ENCODE results near the gene HIRA.

HIRA gene

DNA sequence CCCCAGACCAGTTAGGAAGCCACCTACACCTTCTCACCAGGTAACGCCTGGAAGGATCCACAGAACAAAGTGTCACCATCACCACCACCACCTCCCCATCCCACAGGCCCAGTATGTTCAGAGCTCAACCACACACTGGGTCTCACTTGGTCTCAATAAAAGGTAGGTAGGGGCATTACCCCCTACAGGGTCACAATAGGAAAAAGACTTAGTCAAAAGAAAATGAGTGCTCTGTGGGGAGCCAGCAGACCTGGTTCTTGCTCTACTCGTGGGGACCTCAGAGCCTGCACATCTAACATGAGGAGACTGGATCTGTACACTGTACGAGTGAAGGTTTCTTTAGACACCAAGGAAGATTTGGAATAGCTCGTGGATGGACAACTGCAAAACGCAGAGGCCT lies 49.3 kb downstream of the HIRA start:
- TF ChIP-seq YY1 (IDR thresholded peaks at IDR 0.05; ENCODE audit: low read depth) (no peak), CEBPB (IDR thresholded peaks at IDR 0.05) (no peak), NFIC (IDR thresholded peaks at IDR 0.05) (no peak), EP300 (IDR thresholded peaks at IDR 0.05; ENCODE audit: borderline replicate concordance) (no peak), FOXM1 (IDR thresholded peaks at IDR 0.05; ENCODE audit: borderline replicate concordance, low read depth) (no peak)
- TF ChIP-seq, protein P1, sequence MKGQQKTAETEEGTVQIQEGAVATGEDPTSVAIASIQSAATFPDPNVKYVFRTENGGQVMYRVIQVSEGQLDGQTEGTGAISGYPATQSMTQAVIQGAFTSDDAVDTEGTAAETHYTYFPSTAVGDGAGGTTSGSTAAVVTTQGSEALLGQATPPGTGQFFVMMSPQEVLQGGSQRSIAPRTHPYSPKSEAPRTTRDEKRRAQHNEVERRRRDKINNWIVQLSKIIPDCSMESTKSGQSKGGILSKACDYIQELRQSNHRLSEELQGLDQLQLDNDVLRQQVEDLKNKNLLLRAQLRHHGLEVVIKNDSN (IDR thresholded peaks at IDR 0.05): no peak

GRCh38 chr22:19378344-19378674 lies 53.2 kb downstream of the HIRA start:
- TF ChIP-seq, protein P1 (IDR thresholded peaks at IDR 0.05): no peak
- TF ChIP-seq, protein P2, sequence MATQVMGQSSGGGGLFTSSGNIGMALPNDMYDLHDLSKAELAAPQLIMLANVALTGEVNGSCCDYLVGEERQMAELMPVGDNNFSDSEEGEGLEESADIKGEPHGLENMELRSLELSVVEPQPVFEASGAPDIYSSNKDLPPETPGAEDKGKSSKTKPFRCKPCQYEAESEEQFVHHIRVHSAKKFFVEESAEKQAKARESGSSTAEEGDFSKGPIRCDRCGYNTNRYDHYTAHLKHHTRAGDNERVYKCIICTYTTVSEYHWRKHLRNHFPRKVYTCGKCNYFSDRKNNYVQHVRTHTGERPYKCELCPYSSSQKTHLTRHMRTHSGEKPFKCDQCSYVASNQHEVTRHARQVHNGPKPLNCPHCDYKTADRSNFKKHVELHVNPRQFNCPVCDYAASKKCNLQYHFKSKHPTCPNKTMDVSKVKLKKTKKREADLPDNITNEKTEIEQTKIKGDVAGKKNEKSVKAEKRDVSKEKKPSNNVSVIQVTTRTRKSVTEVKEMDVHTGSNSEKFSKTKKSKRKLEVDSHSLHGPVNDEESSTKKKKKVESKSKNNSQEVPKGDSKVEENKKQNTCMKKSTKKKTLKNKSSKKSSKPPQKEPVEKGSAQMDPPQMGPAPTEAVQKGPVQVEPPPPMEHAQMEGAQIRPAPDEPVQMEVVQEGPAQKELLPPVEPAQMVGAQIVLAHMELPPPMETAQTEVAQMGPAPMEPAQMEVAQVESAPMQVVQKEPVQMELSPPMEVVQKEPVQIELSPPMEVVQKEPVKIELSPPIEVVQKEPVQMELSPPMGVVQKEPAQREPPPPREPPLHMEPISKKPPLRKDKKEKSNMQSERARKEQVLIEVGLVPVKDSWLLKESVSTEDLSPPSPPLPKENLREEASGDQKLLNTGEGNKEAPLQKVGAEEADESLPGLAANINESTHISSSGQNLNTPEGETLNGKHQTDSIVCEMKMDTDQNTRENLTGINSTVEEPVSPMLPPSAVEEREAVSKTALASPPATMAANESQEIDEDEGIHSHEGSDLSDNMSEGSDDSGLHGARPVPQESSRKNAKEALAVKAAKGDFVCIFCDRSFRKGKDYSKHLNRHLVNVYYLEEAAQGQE (IDR thresholded peaks at IDR 0.05; ENCODE audit: low read depth): no peak
- TF ChIP-seq TCF12 (IDR thresholded peaks at IDR 0.05; ENCODE audit: low read depth) (no peak), EP300 (IDR thresholded peaks at IDR 0.05; ENCODE audit: borderline replicate concordance) (no peak), EGR1 (IDR thresholded peaks at IDR 0.05) (no peak), NFIC (IDR thresholded peaks at IDR 0.05) (no peak), RAD21 (IDR thresholded peaks at IDR 0.05; ENCODE audit: low read depth) (no peak), TEAD4 (IDR thresholded peaks at IDR 0.05) (no peak), TAF1 (IDR thresholded peaks at IDR 0.05; ENCODE audit: low read depth) (no peak), CREB1 (IDR thresholded peaks at IDR 0.05; ENCODE audit: low read depth) (no peak)
- TF ChIP-seq, protein P3, sequence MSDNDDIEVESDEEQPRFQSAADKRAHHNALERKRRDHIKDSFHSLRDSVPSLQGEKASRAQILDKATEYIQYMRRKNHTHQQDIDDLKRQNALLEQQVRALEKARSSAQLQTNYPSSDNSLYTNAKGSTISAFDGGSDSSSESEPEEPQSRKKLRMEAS (IDR thresholded peaks at IDR 0.05): no peak

- TF ChIP-seq TEAD4 (IDR thresholded peaks at IDR 0.05) (no peak), EP300 (IDR thresholded peaks at IDR 0.05; ENCODE audit: borderline replicate concordance) (no peak), CEBPB (IDR thresholded peaks at IDR 0.05) (no peak), NFIC (IDR thresholded peaks at IDR 0.05) (no peak), EGR1 (IDR thresholded peaks at IDR 0.05) (no peak), TAF1 (IDR thresholded peaks at IDR 0.05; ENCODE audit: low read depth) (no peak), RAD21 (IDR thresholded peaks at IDR 0.05; ENCODE audit: low read depth) (no peak), TCF12 (IDR thresholded peaks at IDR 0.05; ENCODE audit: low read depth) (no peak)
- TF ChIP-seq, protein P2 (IDR thresholded peaks at IDR 0.05; ENCODE audit: low read depth): no peak
- TF ChIP-seq, protein P1 (IDR thresholded peaks at IDR 0.05): no peak
Measured at GRCh38 chr22:19377565-19378343, 53.8 kb downstream of the HIRA start.

GRCh38 chr22:19376971-19377370 lies 54.6 kb downstream of the HIRA start:
- TF ChIP-seq EGR1 (IDR thresholded peaks at IDR 0.05) (no peak), TEAD4 (IDR thresholded peaks at IDR 0.05) (no peak), NFIC (IDR thresholded peaks at IDR 0.05) (no peak), CEBPB (IDR thresholded peaks at IDR 0.05) (no peak), YY1 (IDR thresholded peaks at IDR 0.05; ENCODE audit: low read depth) (no peak), CREB1 (IDR thresholded peaks at IDR 0.05; ENCODE audit: low read depth) (no peak), TCF12 (IDR thresholded peaks at IDR 0.05; ENCODE audit: low read depth) (no peak), ZBTB7A (IDR thresholded peaks at IDR 0.05; ENCODE audit: low read depth) (no peak), TAF1 (IDR thresholded peaks at IDR 0.05; ENCODE audit: low read depth) (no peak)
- TF ChIP-seq, protein P1 (IDR thresholded peaks at IDR 0.05): no peak
- TF ChIP-seq, protein P2 (IDR thresholded peaks at IDR 0.05; ENCODE audit: low read depth): no peak
- TF ChIP-seq, protein P3 (IDR thresholded peaks at IDR 0.05): no peak

All from Ishikawa (cell line).